ENCODE results near the gene S1PR3.

The S1PR3 gene

GRCh38 chr9:89049646-89050045 is 58.4 kb downstream of the S1PR3 start:
- no peaks in the 10 kb centered on the region for H3K36me3 ChIP-seq (replicated peaks; ENCODE audit: insufficient read depth, low read length)
- no peak overlapping the region for H2AFZ ChIP-seq (ENCODE audit: low read length)

GRCh38 chr9:89051421-89052025 is 60.3 kb downstream of the S1PR3 start:
- no peaks in the 10 kb centered on the region for H3K9me3 ChIP-seq (replicated peaks; ENCODE audit: insufficient read depth, low read length)
- no peaks in the 10 kb centered on the region for H3K79me2 ChIP-seq (ENCODE audit: low read length)
- no peak overlapping the region for H3K4me3 ChIP-seq (ENCODE audit: low read length)
- no peaks in the 10 kb centered on the region for H3K4me1 ChIP-seq (ENCODE audit: low read length)
- H3K9me2 ChIP-seq (replicated peaks; ENCODE audit: insufficient read depth, low read length): no peaks in the 10 kb centered on the region
- no peaks in the 10 kb centered on the region for H3K27me3 ChIP-seq (replicated peaks; ENCODE audit: insufficient read depth, low read length)
- no peaks in the 10 kb centered on the region for H4K20me1 ChIP-seq (ENCODE audit: insufficient read depth, low read length)
- no peak overlapping the region for H2AFZ ChIP-seq (ENCODE audit: low read length)
- H3K4me2 ChIP-seq (ENCODE audit: low read depth, low read length): no peak overlapping the region
- H3F3A ChIP-seq (ENCODE audit: insufficient read depth, low read length): no peaks in the 10 kb centered on the region
- H3K36me3 ChIP-seq (replicated peaks; ENCODE audit: insufficient read depth, low read length): no peaks in the 10 kb centered on the region
- DNase-seq: no peak
- no peak overlapping the region for H3K9ac ChIP-seq (ENCODE audit: low read length)
- no peak overlapping the region for H3K27ac ChIP-seq (ENCODE audit: low read length)
- TF ChIP-seq EZH2 (optimal IDR thresholded peaks at IDR 0.05; ENCODE audit: low read depth, low read length): no peak
- TF ChIP-seq EZH2phosphoT487 (IDR thresholded peaks at IDR 0.05; ENCODE audit: low read length): no peak

More at GRCh38 chr9:89049646-89050045, 58.4 kb downstream of the S1PR3 start:
- Histone ChIP-seq H3K79me2 (ENCODE audit: low read length) (no peaks in the 10 kb centered on the region), H3K9ac (ENCODE audit: low read length) (no peak overlapping the region), H3K27ac (ENCODE audit: low read length) (no peak overlapping the region), H3K4me3 (ENCODE audit: low read length) (no peak overlapping the region), H3K9me3 (replicated peaks; ENCODE audit: insufficient read depth, low read length) (no peaks in the 10 kb centered on the region), H3K4me1 (ENCODE audit: low read length) (no peaks in the 10 kb centered on the region), H3K4me2 (ENCODE audit: low read depth, low read length) (no peak overlapping the region), H4K20me1 (ENCODE audit: insufficient read depth, low read length) (no peaks in the 10 kb centered on the region), H3K27me3 (replicated peaks; ENCODE audit: insufficient read depth, low read length) (no peaks in the 10 kb centered on the region), H3F3A (ENCODE audit: insufficient read depth, low read length) (no peaks in the 10 kb centered on the region), H3K9me2 (replicated peaks; ENCODE audit: insufficient read depth, low read length) (no peaks in the 10 kb centered on the region)
- no peak for TF ChIP-seq EZH2phosphoT487 (IDR thresholded peaks at IDR 0.05; ENCODE audit: low read length)
- TF ChIP-seq CTCF (IDR thresholded peaks at IDR 0.05; ENCODE audit: low read length): no peak
- TF ChIP-seq EZH2 (optimal IDR thresholded peaks at IDR 0.05; ENCODE audit: low read depth, low read length): no peak
- no peak for DNase-seq

- no peak overlapping the region for H3K4me2 ChIP-seq (ENCODE audit: low read depth, low read length)
- H3K9me2 ChIP-seq (replicated peaks; ENCODE audit: insufficient read depth, low read length): no peaks in the 10 kb centered on the region
- H3K27me3 ChIP-seq (replicated peaks; ENCODE audit: insufficient read depth, low read length): no peaks in the 10 kb centered on the region
- no peaks in the 10 kb centered on the region for H3K4me1 ChIP-seq (ENCODE audit: low read length)
- no peak for TF ChIP-seq CTCF (IDR thresholded peaks at IDR 0.05; ENCODE audit: low read length)
- TF ChIP-seq EZH2 (optimal IDR thresholded peaks at IDR 0.05; ENCODE audit: low read depth, low read length): no peak
- no peak for TF ChIP-seq EZH2phosphoT487 (IDR thresholded peaks at IDR 0.05; ENCODE audit: low read length)
- DNase-seq: no peak
- H4K20me1 ChIP-seq (ENCODE audit: insufficient read depth, low read length): no peaks in the 10 kb centered on the region
- H3K4me3 ChIP-seq (ENCODE audit: low read length): no peak overlapping the region
- H3F3A ChIP-seq (ENCODE audit: insufficient read depth, low read length): no peaks in the 10 kb centered on the region
- H3K27ac ChIP-seq (ENCODE audit: low read length): no peak overlapping the region
- no peaks in the 10 kb centered on the region for H3K9me3 ChIP-seq (replicated peaks; ENCODE audit: insufficient read depth, low read length)
- H3K79me2 ChIP-seq (ENCODE audit: low read length): no peaks in the 10 kb centered on the region
- H3K36me3 ChIP-seq (replicated peaks; ENCODE audit: insufficient read depth, low read length): no peaks in the 10 kb centered on the region
- no peak overlapping the region for H2AFZ ChIP-seq (ENCODE audit: low read length)
- no peak overlapping the region for H3K9ac ChIP-seq (ENCODE audit: low read length)
Observed at GRCh38 chr9:89052470-89053097, 61.3 kb downstream of the S1PR3 start.

GRCh38 chr9:89053301-89053700 is 62.0 kb downstream of the S1PR3 start:
- Histone ChIP-seq H3K9ac (ENCODE audit: low read length) (no peak overlapping the region), H3F3A (ENCODE audit: insufficient read depth, low read length) (no peaks in the 10 kb centered on the region), H3K27me3 (replicated peaks; ENCODE audit: insufficient read depth, low read length) (no peaks in the 10 kb centered on the region), H3K9me2 (replicated peaks; ENCODE audit: insufficient read depth, low read length) (no peaks in the 10 kb centered on the region), H3K4me2 (ENCODE audit: low read depth, low read length) (no peak overlapping the region), H2AFZ (ENCODE audit: low read length) (no peak overlapping the region), H3K9me3 (replicated peaks; ENCODE audit: insufficient read depth, low read length) (no peaks in the 10 kb centered on the region), H3K4me1 (ENCODE audit: low read length) (no peaks in the 10 kb centered on the region), H3K79me2 (ENCODE audit: low read length) (no peaks in the 10 kb centered on the region), H3K36me3 (replicated peaks; ENCODE audit: insufficient read depth, low read length) (no peaks in the 10 kb centered on the region), H4K20me1 (ENCODE audit: insufficient read depth, low read length) (no peaks in the 10 kb centered on the region), H3K4me3 (ENCODE audit: low read length) (no peak overlapping the region), H3K27ac (ENCODE audit: low read length) (no peak overlapping the region)
- DNase-seq: no peak
- TF ChIP-seq CTCF (IDR thresholded peaks at IDR 0.05; ENCODE audit: low read length) (no peak), EZH2 (optimal IDR thresholded peaks at IDR 0.05; ENCODE audit: low read depth, low read length) (no peak), EZH2phosphoT487 (IDR thresholded peaks at IDR 0.05; ENCODE audit: low read length) (no peak)
